Stimulated activated naive B cell treated with anti-CD40 and anti-IgM and Interleukin-4, amounts not matched to agents 10 μg/mL and 1 μg/mL and 100 μg/mL, for 72 hours (primary cell): Measurements from ENCODE around the gene PLAU.
A peak's percentile ranks its signal among the peaks of the same experiment; 100 is the strongest.

ENCODE experiments used
- ATAC-seq, 2 donors: fragments of 150-1000 bp; cut with Tn5 transposase; replicated peaks; 2 replicates each; pipeline ENCODE4 v1.10.0; 2021; ENCODE audit warnings: moderate library complexity in 1 of 2
- DNase-seq: peaks from one replicate; pipeline ENCODE4 v3.0.0; 2021
- H3K27ac Mint-ChIP-seq: one replicate; pipeline ENCODE4 v1.8.0; 2022; ENCODE audit warnings: mild to moderate bottlenecking, mixed read lengths
- H3K27me3 Mint-ChIP-seq, 2 donors: one replicate each; pipeline ENCODE4 v1.8.0; 2022; ENCODE audit warnings: mixed read lengths in 2 of 2
- H3K36me3 Mint-ChIP-seq, 2 donors: one replicate each; pipeline ENCODE4 v1.8.0; 2022; ENCODE audit warnings: mixed read lengths in 2 of 2, mild to moderate bottlenecking in 1 of 2
- H3K4me1 Mint-ChIP-seq, 2 donors: one replicate each; pipeline ENCODE4 v1.8.0; 2022; ENCODE audit warnings: mixed read lengths in 2 of 2, mild to moderate bottlenecking in 1 of 2
- H3K4me3 Mint-ChIP-seq, 2 donors: one replicate each; pipeline ENCODE4 v1.8.0; 2022; ENCODE audit warnings: mild to moderate bottlenecking in 2 of 2, mixed read lengths in 2 of 2, moderate library complexity in 1 of 2
- H3K9me3 Mint-ChIP-seq, 2 donors: one replicate each; pipeline ENCODE4 v1.8.0; 2022; ENCODE audit warnings: mixed read lengths in 2 of 2, mild to moderate bottlenecking in 1 of 2

The PLAU gene

DNA sequence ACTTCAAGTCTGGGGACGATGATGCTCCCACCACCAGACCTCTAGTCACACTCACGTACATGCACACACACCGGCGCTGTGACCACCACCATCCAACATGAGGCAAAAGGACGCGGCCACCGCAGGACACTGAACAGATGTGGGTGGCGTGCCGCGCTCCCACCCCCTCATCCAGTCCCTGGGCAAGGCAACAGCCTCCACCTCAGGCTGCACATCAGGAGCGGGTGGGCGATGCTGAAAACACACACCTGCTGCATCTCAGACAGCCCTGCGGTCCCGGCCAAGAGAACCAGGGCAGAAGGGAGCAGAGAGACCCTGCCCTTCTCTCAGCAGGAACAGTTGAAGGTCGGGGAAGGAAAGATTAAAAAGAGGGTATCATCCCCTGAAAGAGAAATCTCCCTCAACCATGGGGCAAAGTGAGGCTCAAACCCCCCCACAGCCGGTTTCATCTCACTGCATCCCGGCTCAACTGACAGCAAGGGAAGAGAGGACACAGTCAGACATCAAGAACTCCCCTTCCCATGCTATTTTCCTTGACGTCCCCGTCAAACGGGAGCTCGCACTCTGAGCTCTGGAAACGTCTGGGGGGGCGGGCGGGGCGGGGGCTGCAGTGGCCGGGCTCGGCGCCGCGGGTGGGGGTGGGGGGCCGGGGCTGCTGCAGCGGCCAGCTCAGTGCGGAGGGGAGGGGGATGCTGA lies 37.6 kb upstream of the PLAU start:
- H3K9me3 Mint-ChIP-seq: no peaks in the 10 kb centered on the region
- H3K4me1 Mint-ChIP-seq: peaks cover 35 to 64% of the 10 kb centered on the region in 2 donors
- H3K27me3 Mint-ChIP-seq: no peaks in the 10 kb centered on the region
- H3K27ac Mint-ChIP-seq: peak overlapping the region; percentile 77
- peaks cover 11 to 24% of the 10 kb centered on the region in 2 donors for H3K36me3 Mint-ChIP-seq
- no peak for ATAC-seq
- DNase-seq: no peak
- peak overlapping the region; percentile 78 to 79 for H3K4me3 Mint-ChIP-seq

DNA sequence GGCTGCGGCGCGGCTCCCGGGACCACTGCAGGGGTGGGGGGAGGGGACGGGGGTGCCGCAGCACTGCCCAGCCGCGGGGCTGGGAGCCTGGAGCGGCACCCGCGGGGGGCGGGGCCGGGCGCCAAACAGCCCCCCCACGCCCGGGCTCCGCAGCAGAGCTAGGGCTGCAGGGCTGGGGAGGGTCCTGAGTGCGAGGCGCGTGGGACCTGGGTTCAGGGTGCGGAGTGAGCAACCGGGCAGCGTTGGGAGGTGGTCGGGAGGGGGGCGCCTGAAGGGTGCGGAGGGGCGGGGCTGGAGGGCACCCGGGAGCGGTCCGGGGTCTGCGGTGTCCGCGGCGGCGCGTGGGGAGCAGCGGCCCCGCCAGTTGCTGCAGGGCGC lies 37.1 kb upstream of the PLAU start:
- H3K36me3 Mint-ChIP-seq: peaks cover 11 to 24% of the 10 kb centered on the region in 2 donors
- H3K27me3 Mint-ChIP-seq: no peaks in the 10 kb centered on the region
- H3K4me3 Mint-ChIP-seq: peak overlapping the region; percentile 66 to 90
- no peak overlapping the region for H3K27ac Mint-ChIP-seq
- no peaks in the 10 kb centered on the region for H3K9me3 Mint-ChIP-seq
- peaks cover 32 to 61% of the 10 kb centered on the region in 2 donors for H3K4me1 Mint-ChIP-seq
- peak; percentile 1 to 5 for ATAC-seq
- no peak for DNase-seq

DNA sequence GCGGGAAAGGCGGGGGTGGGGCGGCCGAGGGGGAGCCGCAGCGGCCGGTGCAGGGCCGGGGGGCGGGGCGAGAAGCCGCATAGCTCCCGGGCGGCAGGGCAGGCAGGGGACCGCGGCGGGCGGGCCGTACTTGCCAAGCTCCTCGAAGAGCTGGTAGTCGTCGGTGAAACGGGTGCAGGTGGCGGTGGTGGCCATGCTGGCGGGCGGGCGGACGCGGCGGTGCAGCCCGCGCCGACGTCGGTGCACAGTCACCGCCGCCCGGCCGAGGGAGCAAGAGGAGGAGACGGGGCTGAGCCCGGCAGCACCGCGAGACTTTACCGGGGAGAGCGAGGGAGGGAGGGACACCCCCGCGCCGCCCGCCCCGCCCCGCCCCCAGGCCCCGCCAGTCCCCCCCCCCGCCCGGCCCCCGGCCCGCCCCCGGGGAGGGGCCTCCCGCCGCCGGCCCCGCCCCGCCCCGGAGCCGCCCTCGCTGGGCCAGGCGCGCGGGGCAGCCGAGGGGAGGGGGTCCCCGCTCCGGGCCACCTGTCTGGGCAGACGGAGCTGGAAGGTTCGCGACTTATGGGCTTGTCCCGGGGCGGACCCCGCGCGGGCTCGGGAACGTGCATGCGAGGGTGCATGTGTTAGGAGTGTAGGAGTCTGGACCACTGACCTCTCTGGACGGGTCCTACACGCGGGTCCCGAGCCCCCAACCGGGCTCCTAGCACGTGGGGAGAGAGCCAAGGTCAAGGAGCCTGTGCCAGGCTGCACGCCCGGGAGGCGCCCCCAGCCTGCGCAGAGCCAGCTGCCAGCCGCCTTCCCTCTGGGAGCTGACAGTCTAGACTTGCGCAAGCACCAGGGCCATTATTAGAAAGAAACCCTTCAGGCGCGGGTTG lies 36.4 kb upstream of the PLAU start, which contains the start of gene CAMK2G:
TSS of gene CAMK2G (minus strand) at position 289 of the 872 bp plus-strand sequence. CDS start at position 195, 94 bp downstream.
- ATAC-seq (peak; percentile 92 to 93), DNase-seq (peak; percentile 77)
- H3K27ac Mint-ChIP-seq: peak within 1 kb of the TSS; percentile 95
- H3K27me3 Mint-ChIP-seq: no peaks in the 10 kb centered on the region
- H3K4me1 Mint-ChIP-seq: peaks cover 36 to 61% of the 10 kb centered on the region in 2 donors
- H3K4me3 Mint-ChIP-seq: peak within 1 kb of the TSS; percentile 90 to 97
- H3K36me3 Mint-ChIP-seq: peaks cover 11 to 24% of the 10 kb centered on the region in 2 donors
- no peaks in the 10 kb centered on the region for H3K9me3 Mint-ChIP-seq

DNA sequence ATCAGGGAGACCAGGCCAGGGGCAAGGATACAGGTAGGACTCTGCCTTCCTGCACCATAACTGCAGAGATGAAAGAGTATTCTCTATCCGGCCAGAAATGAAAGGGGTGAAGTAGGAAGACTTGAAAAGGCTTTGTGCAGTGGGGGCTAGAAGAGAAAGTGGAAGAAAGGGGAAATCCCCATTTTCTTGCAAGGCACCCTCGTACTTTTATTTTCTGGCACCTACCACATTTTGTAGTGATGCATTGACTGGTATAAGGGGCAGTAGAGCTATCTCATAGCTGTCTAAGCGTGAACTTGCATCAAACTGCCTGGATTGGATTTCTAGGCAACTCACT lies 35.8 kb upstream of the PLAU start:
- Mint-ChIP-seq H3K4me1 (peaks cover 39 to 66% of the 10 kb centered on the region in 2 donors), H3K4me3 (peak overlapping the region; percentile 90 to 97), H3K27ac (peak overlapping the region; percentile 95), H3K36me3 (peaks cover 11 to 23% of the 10 kb centered on the region in 2 donors), H3K9me3 (no peaks in the 10 kb centered on the region), H3K27me3 (no peaks in the 10 kb centered on the region)
- peak; percentile 47 for DNase-seq
- ATAC-seq: peak; percentile 31 to 33

DNA sequence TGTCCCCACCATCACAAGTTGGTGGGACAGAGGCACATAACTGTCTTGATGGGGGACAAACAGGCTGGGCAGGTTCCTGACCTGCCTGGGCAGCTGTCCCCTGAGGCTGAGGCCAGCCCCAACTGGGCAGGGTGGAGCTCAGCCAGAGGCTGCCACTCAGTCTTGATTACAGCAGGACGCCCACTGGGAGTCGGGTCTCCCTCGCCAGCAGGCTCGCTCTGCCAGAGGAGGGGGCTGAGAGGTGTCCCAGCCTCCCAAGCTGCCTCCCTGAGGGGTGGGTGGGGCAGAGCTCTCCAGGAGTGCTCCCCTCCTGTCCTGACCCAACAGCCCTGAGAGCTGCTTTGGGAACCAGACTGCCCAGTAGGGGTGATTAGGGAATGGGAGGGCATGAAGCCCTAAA lies 34.8 kb upstream of the PLAU start:
- H3K9me3 Mint-ChIP-seq: no peaks in the 10 kb centered on the region

DNA sequence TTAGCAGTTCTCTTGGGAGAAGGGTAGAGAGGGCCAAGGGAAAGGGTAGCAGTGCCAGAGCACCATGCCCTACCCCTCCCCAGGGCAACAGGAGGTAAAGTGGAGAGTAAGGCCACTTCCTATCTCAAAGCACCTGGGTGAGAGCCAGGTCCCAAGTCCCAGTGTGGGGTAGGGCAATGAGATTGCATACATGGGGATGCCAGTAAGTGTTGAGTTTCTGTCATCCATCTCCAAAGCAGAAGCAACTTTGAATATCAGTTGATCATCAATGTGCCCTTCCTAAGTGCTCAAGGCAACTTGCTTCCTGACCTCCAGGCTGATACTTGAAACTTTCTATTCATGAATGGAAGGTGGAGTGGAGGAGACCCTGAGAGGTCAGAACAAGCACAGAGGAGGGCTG lies 34.4 kb upstream of the PLAU start:
- no peaks in the 10 kb centered on the region for H3K27me3 Mint-ChIP-seq
- peaks cover 7 to 13% of the 10 kb centered on the region in 2 donors for H3K36me3 Mint-ChIP-seq
- no peak overlapping the region for H3K27ac Mint-ChIP-seq
- no peaks in the 10 kb centered on the region for H3K9me3 Mint-ChIP-seq
- DNase-seq: no peak
- H3K4me1 Mint-ChIP-seq: peaks cover 29 to 52% of the 10 kb centered on the region in 2 donors
- ATAC-seq: no peak
- no peak overlapping the region for H3K4me3 Mint-ChIP-seq

More for the DNA sequence above, 34.8 kb upstream of the PLAU start:
- Mint-ChIP-seq H3K4me3 (no peak overlapping the region), H3K27ac (no peak overlapping the region), H3K4me1 (peaks cover 31 to 56% of the 10 kb centered on the region in 2 donors), H3K36me3 (peaks cover 9 to 14% of the 10 kb centered on the region in 2 donors), H3K27me3 (no peaks in the 10 kb centered on the region)
- DNase-seq (no peak), ATAC-seq (no peak)

DNA sequence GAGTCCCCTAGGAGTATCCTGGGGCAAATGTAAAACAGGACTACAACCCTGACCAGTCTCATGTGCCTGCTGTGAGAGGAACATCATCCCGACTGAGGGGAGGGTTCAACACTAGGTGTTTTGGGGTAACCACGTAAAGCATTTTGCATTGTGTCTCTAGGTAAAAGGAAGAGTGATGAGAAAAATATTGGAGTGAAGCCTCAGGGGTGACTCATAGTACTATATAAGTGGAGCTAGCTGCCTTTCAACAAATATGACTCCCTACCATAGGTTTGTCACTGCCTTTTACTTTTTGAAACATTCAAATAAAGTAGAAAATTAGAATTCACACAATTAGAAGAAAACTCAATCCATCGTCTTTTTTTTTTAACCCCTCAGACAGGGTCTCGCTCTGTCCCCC lies 34.0 kb upstream of the PLAU start:
- Mint-ChIP-seq H3K27me3 (no peaks in the 10 kb centered on the region), H3K36me3 (peaks cover 7 to 9% of the 10 kb centered on the region in 2 donors), H3K9me3 (no peaks in the 10 kb centered on the region), H3K4me3 (no peak overlapping the region), H3K4me1 (peaks cover 28 to 48% of the 10 kb centered on the region in 2 donors), H3K27ac (no peak overlapping the region)
- no peak for DNase-seq
- ATAC-seq: no peak

DNA sequence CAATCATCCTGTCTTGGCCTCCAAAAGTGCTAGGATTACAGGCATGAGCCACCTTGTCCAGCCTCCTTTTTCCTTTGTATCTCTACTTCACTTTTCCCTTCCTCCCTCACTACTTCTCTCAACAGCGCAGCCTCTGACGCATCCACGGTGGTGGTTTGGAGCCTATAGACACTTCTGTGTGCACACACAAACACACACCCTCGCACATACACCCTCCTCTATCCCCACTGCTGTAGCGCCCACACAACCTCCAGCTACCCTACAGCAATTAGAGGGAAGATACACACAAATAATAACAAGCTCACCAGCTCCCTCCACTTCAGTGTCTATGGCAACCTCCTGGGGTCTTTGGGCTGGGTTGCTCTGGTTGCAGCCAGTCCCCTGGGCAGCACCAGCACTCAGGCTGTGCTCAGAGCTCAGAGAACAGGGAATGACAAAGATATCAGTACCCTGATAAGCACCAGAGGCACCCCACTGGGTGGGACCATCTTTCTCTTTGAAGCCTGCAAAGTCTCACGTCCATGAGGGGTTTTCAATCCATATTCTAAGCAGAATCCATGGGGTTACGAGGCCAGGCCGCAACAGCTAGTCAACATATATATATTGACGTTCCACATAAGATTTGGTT lies 33.3 kb upstream of the PLAU start:
- Mint-ChIP-seq H3K27ac (no peak overlapping the region), H3K36me3 (peaks cover 2 to 4% of the 10 kb centered on the region in 2 donors), H3K4me1 (peaks cover 23 to 41% of the 10 kb centered on the region in 2 donors), H3K27me3 (no peaks in the 10 kb centered on the region), H3K4me3 (no peak overlapping the region), H3K9me3 (no peaks in the 10 kb centered on the region)
- DNase-seq (no peak), ATAC-seq (no peak)

DNA sequence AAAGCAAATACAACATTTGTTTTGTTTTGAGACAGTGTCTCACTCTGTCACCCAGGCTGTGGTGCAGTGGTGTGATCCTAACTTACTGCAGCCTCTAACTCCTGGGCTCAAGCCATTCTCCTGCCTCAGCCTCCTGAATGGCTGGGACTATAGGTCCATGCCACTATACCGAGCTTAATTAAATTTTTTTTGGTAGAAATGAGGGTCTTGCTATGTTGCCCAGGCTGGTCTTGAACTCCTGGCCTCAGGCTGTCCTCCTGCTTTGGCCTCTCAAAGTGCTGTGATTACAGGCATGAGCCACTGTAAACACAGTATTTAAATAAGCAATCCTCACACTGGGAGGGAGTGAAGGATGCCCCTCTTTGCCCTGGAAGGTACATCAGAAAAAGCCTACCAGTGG lies 32.6 kb upstream of the PLAU start:
- no peak overlapping the region for H3K4me3 Mint-ChIP-seq
- DNase-seq (no peak), ATAC-seq (no peak)
- no peaks in the 10 kb centered on the region for H3K27me3 Mint-ChIP-seq
- no peak overlapping the region for H3K27ac Mint-ChIP-seq
- no peaks in the 10 kb centered on the region for H3K9me3 Mint-ChIP-seq
- peaks cover 16 to 34% of the 10 kb centered on the region in 2 donors for H3K4me1 Mint-ChIP-seq
- no peaks in the 10 kb centered on the region for H3K36me3 Mint-ChIP-seq

DNA sequence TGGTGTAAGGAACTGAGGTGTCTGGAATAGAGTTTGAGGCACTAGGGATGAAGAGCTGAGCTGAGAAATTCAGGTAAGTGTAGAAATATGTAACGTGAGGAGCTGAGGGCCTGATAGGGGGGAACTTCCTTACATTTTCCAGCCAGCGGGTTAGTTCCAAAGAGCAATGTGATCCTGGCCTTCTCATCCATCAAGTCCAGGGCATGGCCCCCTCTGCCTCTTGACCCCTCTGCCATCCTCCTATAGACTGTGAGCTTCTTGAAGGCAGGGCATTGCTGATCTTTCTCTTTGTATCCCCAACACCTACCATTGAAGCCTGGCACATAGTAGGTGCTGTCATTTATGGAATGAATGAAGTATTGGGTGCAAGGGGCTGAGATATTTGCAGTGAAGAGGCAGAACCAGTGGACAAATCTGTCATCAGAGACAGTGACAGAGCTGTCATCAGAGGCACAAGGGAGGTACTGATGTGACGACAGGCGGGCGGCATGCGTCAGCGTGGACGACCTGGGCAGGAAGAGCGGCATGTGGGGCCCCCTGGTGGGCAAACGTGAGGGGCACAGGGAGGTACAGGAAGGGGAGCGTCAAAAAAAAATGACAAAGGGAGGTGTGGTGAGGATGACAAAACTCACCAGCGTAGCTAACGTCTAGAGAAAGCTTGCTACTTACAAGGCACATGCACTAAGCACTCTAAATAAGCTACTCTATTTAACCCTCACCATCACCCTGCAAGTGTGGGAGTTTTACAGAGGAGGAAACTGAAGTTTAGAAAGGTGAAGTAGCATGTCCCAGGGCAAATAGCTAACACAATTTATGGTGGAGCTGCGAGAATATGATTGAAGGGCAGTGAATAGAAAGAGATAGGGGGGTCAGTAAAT lies 31.4 kb upstream of the PLAU start:
- Mint-ChIP-seq H3K36me3 (no peaks in the 10 kb centered on the region), H3K4me3 (peak overlapping the region; percentile 4 to 5), H3K4me1 (peaks cover 16 to 32% of the 10 kb centered on the region in 2 donors), H3K27ac (peak overlapping the region; percentile 21), H3K9me3 (no peaks in the 10 kb centered on the region), H3K27me3 (no peaks in the 10 kb centered on the region)
- ATAC-seq (peak; percentile 96 to 97), DNase-seq (peak; percentile 86)

DNA sequence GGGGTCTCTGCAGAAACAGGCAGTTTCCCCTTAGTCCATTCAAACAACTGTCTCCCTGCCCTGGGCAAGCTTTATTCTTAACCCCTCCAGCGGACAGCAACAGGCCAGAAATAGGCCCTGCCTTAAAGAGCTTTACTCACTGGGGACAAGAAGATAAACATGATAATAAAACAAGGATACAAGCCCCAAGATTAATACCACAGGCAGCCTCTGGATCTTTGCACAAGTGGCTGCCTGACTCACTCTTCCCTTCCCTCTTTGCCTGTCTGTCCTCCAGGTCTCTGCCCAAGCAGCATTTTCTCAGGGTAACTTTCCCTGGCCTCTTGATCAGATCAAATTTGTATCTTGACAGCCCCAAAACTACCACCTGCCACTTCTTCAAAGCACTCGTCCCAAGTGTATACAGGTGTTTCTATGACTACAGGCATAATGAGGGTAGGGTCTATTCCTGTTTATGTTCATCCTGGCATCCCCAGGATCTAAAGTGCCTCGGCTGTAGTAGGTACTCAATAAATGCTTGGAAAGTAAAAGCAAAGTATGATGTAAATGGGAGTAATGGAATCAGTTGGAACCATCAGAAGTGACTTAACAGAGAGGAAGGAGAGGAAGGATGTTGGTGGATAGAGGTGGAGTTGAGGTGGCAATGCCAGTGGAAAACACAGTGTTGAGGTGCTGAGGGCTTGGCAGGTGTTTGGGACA lies 29.6 kb upstream of the PLAU start:
- ATAC-seq (no peak), DNase-seq (no peak)
- H3K27me3 Mint-ChIP-seq: no peaks in the 10 kb centered on the region
- no peak overlapping the region for H3K27ac Mint-ChIP-seq
- H3K9me3 Mint-ChIP-seq: no peaks in the 10 kb centered on the region
- H3K36me3 Mint-ChIP-seq: no peaks in the 10 kb centered on the region
- no peak overlapping the region for H3K4me3 Mint-ChIP-seq
- peaks cover 18 to 26% of the 10 kb centered on the region in 2 donors for H3K4me1 Mint-ChIP-seq

DNA sequence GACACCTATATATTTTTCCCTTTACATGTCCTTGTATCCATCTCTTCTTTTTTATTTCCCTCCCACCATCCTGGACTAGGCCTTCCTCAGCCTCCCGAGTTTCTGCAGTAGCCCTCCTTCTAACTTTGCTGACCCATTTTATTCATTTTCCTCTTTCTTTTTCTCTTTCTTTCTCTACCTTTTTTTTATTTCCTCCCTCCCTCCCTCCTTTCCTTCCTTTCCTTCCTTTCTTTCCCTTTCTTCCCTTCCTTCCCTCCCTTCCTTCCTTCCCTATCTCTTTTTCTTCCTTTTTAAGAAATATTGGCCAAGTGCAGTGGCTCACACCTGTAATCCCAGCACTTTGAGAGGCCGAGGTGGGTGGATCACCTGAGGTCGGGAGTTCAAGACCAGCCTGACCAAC lies 26.9 kb upstream of the PLAU start:
- H3K4me1 Mint-ChIP-seq: peaks cover 18 to 26% of the 10 kb centered on the region in 2 donors
- no peaks in the 10 kb centered on the region for H3K36me3 Mint-ChIP-seq
- H3K9me3 Mint-ChIP-seq: no peaks in the 10 kb centered on the region
- no peak overlapping the region for H3K27ac Mint-ChIP-seq
- no peak for ATAC-seq
- H3K27me3 Mint-ChIP-seq: no peaks in the 10 kb centered on the region
- H3K4me3 Mint-ChIP-seq: no peak overlapping the region
- DNase-seq: no peak

DNA sequence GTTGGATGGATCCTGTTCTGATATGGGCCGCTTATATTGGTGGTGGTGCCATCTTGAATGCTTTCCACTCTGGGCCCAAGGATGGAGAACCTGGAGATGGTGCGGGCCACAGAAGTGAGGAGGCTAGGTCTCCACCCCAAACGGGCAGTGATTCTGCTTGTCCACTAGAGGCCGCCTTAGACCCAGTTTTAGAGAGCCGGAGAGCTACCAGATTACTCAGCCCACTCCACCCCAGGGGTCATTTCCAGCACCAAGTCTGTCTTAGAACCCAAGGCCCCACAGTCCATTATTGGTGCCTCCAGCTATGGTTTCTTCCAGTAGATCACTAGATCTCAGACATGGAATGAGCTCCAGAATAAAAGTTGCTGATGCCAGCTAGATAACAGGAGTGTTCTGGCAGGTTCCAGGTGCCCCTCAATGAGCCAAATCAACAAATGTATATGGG lies 24.8 kb upstream of the PLAU start:
- Mint-ChIP-seq H3K9me3 (no peaks in the 10 kb centered on the region), H3K36me3 (no peaks in the 10 kb centered on the region), H3K27me3 (no peaks in the 10 kb centered on the region), H3K4me3 (no peak overlapping the region), H3K4me1 (peaks cover 14 to 26% of the 10 kb centered on the region in 2 donors), H3K27ac (peak overlapping the region; percentile 39)
- peak; percentile 63 for DNase-seq
- ATAC-seq: peak; percentile 91 to 92
